Lower leg skin (tissue), 3 donors: ENCODE data around the gene TRIM49C.
"Not testable (repeated sequence)": the region's sequence is repeated elsewhere in the genome, so short reads cannot be mapped to it uniquely, and the experiment has no call there.

Experiments used
- CTCF ChIP-seq, 3 donors: fragments of 450-650 bp; IDR thresholded peaks; one replicate each; pipeline ENCODE4 v1.5.1; 2016; ENCODE audit warnings: antibody characterized with exemption in 3 of 3, mild to moderate bottlenecking in 3 of 3, moderate library complexity in 2 of 3
- POLR2A ChIP-seq, 2 donors: fragments of 450-650 bp; IDR thresholded peaks; one replicate each; pipeline ENCODE4 v1.6.1; 2016 to 2017; ENCODE audit warnings: antibody characterized with exemption in 2 of 2, mild to moderate bottlenecking in 1 of 2, moderate library complexity in 1 of 2

- not testable (repeated sequence) for TF ChIP-seq POLR2A, CTCF (IDR thresholded peaks at IDR 0.05)
Observed at GRCh38 chr11:90051591-90052209, 20.8 kb downstream of the TRIM49C start.
